GM12801 (cell line): Measurements from ENCODE around the gene CFAP20.

Source experiments
- CTCF ChIP-seq: IDR thresholded peaks from one replicate; pipeline ENCODE4 v1.5.1; 2011; ENCODE audit warnings: control low read depth; ENCODE audit not compliant: insufficient read length; ENCODE audit errors: extremely low read depth

CFAP20 gene

GRCh38 chr16:58129097-58129936, at the start of gene CFAP20:
CFAP20 (minus strand) TSS chr16:58129381; CDS start chr16:58129115, 266 bp downstream.
- TF ChIP-seq CTCF: no peak

GRCh38 chr16:58177353-58177710, 48.2 kb upstream of the CFAP20 start:
- no peak for TF ChIP-seq CTCF

- no peak for TF ChIP-seq CTCF
Observed at GRCh38 chr16:58176608-58177352, 47.6 kb upstream of the CFAP20 start.

GRCh38 chr16:58170223-58170622, 41.0 kb upstream of the CFAP20 start:
- TF ChIP-seq CTCF: no peak

GRCh38 chr16:58160855-58161254, 31.7 kb upstream of the CFAP20 start:
- no peak for TF ChIP-seq CTCF

- no peak for TF ChIP-seq CTCF
Observed at GRCh38 chr16:58158725-58159124, 29.5 kb upstream of the CFAP20 start.

GRCh38 chr16:58157951-58158540, 28.9 kb upstream of the CFAP20 start:
- no peak for TF ChIP-seq CTCF
